B cell (primary cell): ENCODE measurements around the gene PLAAT3.

Source experiments
- EZH2 ChIP-seq: IDR thresholded peaks from 2 replicates; pipeline ENCODE4 v1.6.1; 2012; ENCODE audit warnings: borderline replicate concordance, low read depth, mild to moderate bottlenecking, moderate library complexity, low read length; ENCODE audit not compliant: insufficient read depth, poor library complexity, severe bottlenecking
- TF ChIP-seq, protein P1 (sequence below): fragments of 200-600 bp; IDR thresholded peaks from one replicate; pipeline ENCODE4 v1.8.0; 2022; ENCODE audit warnings: antibody characterized with exemption, mild to moderate bottlenecking

GRCh38 chr11:63564784-63565350 lies 49.4 kb downstream of the PLAAT3 start:
- TF ChIP-seq, protein P1, sequence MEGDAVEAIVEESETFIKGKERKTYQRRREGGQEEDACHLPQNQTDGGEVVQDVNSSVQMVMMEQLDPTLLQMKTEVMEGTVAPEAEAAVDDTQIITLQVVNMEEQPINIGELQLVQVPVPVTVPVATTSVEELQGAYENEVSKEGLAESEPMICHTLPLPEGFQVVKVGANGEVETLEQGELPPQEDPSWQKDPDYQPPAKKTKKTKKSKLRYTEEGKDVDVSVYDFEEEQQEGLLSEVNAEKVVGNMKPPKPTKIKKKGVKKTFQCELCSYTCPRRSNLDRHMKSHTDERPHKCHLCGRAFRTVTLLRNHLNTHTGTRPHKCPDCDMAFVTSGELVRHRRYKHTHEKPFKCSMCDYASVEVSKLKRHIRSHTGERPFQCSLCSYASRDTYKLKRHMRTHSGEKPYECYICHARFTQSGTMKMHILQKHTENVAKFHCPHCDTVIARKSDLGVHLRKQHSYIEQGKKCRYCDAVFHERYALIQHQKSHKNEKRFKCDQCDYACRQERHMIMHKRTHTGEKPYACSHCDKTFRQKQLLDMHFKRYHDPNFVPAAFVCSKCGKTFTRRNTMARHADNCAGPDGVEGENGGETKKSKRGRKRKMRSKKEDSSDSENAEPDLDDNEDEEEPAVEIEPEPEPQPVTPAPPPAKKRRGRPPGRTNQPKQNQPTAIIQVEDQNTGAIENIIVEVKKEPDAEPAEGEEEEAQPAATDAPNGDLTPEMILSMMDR: no peak
- no peak for TF ChIP-seq EZH2
